Ectodermal cell (in vitro differentiated cells): Measurements from ENCODE around the gene PRR29.

Experiments used
- H3K27ac ChIP-seq: 2 replicates; pipeline ENCODE4 v1.7.0; 2013; ENCODE audit warnings: mild to moderate bottlenecking, low read depth, low read length; ENCODE audit not compliant: insufficient read depth, poor library complexity, severe bottlenecking
- H3K27me3 ChIP-seq: 2 replicates; pipeline ENCODE4 v1.7.0; 2013; ENCODE audit warnings: mild to moderate bottlenecking, low read length; ENCODE audit not compliant: insufficient read depth, control insufficient read depth, poor library complexity, severe bottlenecking
- H3K36me3 ChIP-seq: one replicate; pipeline ENCODE4 v1.7.0; 2013; ENCODE audit warnings: low read length; ENCODE audit not compliant: control insufficient read depth, insufficient read depth
- H3K4me1 ChIP-seq: one replicate; pipeline ENCODE4 v1.7.0; 2013; ENCODE audit warnings: low read length; ENCODE audit not compliant: control insufficient read depth, insufficient read depth
- H3K4me3 ChIP-seq: 2 replicates; pipeline ENCODE4 v1.7.0; 2013; ENCODE audit warnings: low read depth, low read length, control low read depth; ENCODE audit not compliant: insufficient read depth
- H3K9me3 ChIP-seq: 2 replicates; pipeline ENCODE4 v1.7.0; 2013; ENCODE audit warnings: mild to moderate bottlenecking, low read length, moderate library complexity; ENCODE audit not compliant: control insufficient read depth
- WGBS, 2 experiments: methylation state at CpG; one replicate each; pipeline ENCODE4 v1.1.7; 2013; ENCODE audit warnings: missing lambda C conversion rate in 2 of 2; 5-methylcytosine and 5-hydroxymethylcytosine counted together

PRR29 gene

GRCh38 chr17:64045176-64045575 is 47.0 kb downstream of the PRR29 start:
- no peaks in the 10 kb centered on the region for H3K27me3 ChIP-seq
- H3K9me3 ChIP-seq: no peaks in the 10 kb centered on the region
- no peak overlapping the region for H3K27ac ChIP-seq
- no peaks in the 10 kb centered on the region for H3K36me3 ChIP-seq
- H3K4me1 ChIP-seq: no peaks in the 10 kb centered on the region
- H3K4me3 ChIP-seq: no peak overlapping the region
- WGBS, 2 experiments: 87 to 88% methylated on average over 13 of the region's 13 CpGs

DNA sequence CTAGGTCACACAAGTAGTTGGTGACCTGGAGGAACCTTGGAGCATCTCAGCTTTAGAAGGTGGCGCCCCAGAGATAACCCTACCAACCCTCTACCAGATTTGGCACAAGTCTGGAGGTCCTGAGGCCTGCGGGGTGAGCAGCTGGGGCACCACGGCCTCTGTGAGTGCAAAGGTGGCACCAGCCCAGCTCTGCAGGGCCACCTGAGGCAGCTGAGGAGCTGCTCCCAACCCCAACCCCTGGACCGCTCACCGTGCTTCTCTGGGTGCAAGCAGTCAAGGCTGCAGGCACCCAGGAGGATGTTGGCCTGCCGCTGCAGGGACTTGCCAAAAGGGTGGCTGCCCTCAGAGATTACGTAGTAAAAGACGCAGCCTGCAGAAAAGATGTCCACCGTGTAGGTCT is 50.7 kb downstream of the PRR29 start:
- H3K27me3 ChIP-seq: no peaks in the 10 kb centered on the region
- H3K4me1 ChIP-seq: no peaks in the 10 kb centered on the region
- no peak overlapping the region for H3K4me3 ChIP-seq
- no peaks in the 10 kb centered on the region for H3K36me3 ChIP-seq
- no peak overlapping the region for H3K27ac ChIP-seq
- H3K9me3 ChIP-seq: no peaks in the 10 kb centered on the region
- 95 to 96% methylated on average over 9 of the region's 9 CpGs for WGBS, 2 experiments

DNA sequence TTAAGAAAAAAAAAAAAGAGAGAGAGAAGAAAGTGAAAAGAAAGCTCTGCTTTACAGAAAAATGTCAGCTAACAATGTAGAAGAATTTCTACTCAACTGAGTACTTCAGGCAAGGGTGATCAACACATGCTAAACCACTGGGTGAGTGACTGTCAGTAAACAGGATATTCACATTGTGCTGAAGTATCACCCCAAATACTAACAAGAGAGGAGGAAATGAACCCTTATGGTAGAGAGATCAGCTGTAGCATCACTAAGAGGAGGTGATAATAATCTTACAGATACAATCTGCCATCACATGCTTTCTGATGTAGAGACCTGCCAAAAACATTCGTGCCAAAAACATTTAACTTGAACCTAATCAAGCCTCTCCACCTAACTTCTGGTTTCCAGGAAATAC is 53.0 kb downstream of the PRR29 start:
- H3K9me3 ChIP-seq: no peaks in the 10 kb centered on the region
- WGBS, 2 experiments: 85 to 95% methylated on average over 1 of the region's 1 CpG
- H3K4me3 ChIP-seq: no peak overlapping the region
- no peak overlapping the region for H3K27ac ChIP-seq
- H3K4me1 ChIP-seq: no peaks in the 10 kb centered on the region
- no peaks in the 10 kb centered on the region for H3K36me3 ChIP-seq
- H3K27me3 ChIP-seq: no peaks in the 10 kb centered on the region

DNA sequence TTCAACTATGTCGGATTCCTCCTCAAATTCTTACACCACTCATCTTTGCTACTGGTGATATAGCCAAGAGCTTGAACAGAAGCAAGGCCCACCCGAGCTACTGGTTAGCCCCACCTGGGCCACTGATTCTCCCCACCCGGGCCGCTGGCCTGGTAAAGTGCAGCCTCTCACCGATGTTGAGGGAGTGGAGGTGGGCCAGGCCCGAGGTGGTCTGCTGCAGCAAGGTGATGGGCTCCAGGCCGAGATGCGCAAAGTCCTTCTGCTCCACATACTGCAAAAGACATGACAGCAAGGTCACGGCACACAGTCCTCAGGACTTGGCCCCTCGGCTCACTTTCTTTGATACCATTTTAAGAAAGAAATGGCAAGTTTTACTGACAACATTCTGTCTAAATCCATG is 55.0 kb downstream of the PRR29 start:
- Histone ChIP-seq H3K4me3 (no peak overlapping the region), H3K9me3 (no peaks in the 10 kb centered on the region), H3K4me1 (no peaks in the 10 kb centered on the region), H3K27me3 (no peaks in the 10 kb centered on the region), H3K27ac (no peak overlapping the region), H3K36me3 (no peaks in the 10 kb centered on the region)
- 93 to 95% methylated on average over 10 of the region's 10 CpGs for WGBS, 2 experiments
